Embryonic facial prominence (tissue), 1 donor: ENCODE measurements around the gene CNOT1.

Source experiments
- DNase-seq: peaks from one replicate; pipeline ENCODE4 v3.0.0-alpha.2; 2016; ENCODE audit errors: extremely low spot score

CNOT1 gene

GRCh38 chr16:58516768-58517107 lies 112.9 kb downstream of the CNOT1 start:
- DNase-seq, result no peak

- DNase-seq, result no peak
These were observed 113.5 kb downstream of the CNOT1 start for GRCh38 chr16:58515871-58516767.

DNA sequence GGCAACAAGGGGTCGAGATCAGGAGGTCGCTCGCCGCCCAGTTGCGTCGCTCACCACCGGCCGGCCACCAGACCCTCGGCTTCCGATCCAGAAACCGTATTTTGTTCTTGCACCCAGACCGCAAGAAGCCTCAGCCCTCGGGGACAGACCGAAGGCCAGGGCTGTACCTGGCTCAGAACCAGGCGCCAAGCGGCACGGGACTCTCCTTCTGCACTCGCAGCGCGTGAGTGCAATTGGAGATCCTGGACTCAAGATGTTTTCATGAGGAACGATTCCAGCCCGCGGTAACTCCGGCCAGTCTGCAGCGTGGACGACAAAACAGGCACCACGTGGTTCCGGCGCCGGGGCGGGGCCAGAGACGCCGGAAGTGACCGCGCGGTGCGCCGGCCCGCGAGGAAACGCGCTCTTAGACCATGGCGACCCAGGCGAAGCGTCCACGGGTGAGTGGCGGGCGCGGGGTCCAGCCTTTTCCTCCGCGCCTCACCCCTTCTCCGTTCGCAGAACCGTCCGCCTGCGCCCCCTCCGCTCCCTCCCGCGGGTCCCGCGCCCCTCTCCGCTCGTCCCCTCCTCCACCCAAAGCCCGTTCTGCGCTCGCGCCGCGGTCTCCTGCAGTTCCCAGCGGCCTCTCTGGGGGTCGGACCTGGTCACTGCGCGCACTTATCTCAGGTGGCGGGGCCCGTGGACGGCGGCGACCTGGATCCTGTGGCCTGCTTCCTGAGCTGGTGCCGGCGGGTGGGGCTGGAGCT lies 114.3 kb downstream of the CNOT1 start, which contains the start of gene SETD6:
Gene SETD6 (plus strand): TSS at position 393 of the 746 bp plus-strand sequence. CDS start 21 bp downstream, at position 414.
- peak; percentile 61 for DNase-seq

GRCh38 chr16:58513874-58514273 lies 115.8 kb downstream of the CNOT1 start:
- DNase-seq, result no peak

DNA sequence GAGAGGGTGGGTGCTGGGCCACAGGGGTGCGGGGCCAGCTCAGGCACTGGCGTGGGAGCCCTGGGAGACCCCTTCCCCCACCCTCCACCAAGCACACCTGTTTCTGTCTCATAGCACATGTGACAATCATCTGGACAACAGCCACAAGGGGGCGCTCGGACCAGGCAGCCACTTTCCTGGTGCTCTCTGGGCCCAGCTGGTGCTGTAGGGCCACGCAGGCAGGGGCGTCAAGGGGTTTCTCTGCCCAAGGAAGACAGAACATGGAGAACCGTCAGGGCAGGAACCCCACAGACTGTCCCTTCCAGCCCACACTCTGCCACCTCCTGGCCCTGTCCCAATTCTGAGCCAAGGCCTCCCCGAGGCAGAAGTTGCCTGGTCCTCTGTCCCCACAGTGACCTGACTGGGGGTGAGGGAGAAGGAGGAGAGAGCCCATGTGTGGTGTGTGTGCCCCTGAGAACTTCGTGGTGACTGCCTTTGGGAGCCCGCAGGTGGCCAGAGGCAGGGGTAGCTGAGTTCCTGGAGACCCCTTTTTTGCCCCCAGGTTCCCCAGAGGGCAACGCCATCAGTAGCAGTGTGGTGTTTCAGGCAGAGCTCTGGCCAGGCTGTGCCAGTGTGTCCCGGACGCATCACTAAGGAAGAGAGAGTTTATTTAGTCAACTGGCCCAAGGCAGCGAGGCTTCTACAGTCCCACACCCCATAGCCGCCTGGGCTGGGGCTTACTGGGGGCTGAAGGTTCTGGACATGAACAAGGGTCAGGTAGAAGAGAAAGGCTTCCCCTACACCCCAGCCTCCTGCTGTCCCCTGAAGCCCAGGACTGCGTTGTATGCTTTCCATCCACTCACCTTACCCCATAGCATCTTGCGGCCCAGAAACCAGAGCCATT lies 117.5 kb downstream of the CNOT1 start:
- DNase-seq, result no peak

DNA sequence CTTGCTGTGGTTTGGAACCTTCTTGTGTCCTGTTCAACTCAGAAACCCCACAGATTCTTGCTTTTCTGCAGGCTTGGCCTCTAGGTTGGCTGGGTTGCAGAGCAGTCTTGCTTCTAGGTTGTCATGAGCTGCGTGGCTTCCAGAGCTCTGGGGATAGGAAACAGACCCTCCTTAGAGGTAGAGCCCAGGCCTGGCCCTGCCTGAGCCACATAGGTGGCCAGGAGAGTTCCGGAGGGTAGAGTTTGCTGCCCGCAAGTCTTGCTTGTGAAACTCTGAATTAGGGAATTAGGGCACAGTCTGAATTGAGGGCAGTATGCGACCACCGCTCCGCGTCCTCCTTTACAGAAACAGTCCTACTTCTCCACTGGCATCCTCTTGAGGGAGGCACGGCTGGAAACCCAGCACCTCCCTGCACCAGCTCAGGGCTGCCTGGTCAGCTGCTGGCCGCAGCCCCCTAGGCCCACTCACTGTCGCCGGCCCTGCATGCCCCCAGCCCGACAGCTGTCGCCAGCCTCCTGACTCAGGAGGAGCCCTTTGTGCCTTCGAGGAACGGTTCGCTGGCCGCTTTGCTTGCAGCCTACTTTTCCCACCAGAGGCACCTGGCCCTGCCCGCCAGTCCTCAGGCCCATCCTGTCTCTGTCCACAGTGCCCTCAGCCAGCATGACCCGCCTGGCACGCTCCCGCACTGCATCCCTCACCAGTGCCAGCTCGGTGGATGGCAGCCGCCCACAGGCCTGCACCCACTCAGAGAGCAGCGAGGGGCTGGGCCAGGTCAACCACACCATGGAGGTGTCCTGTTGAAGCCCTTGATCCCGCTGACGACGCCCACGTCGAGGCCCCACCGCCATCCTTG lies 118.6 kb downstream of the CNOT1 start:
- no peak for DNase-seq

GRCh38 chr16:58510097-58510775 lies 119.4 kb downstream of the CNOT1 start:
- DNase-seq, result no peak

DNA sequence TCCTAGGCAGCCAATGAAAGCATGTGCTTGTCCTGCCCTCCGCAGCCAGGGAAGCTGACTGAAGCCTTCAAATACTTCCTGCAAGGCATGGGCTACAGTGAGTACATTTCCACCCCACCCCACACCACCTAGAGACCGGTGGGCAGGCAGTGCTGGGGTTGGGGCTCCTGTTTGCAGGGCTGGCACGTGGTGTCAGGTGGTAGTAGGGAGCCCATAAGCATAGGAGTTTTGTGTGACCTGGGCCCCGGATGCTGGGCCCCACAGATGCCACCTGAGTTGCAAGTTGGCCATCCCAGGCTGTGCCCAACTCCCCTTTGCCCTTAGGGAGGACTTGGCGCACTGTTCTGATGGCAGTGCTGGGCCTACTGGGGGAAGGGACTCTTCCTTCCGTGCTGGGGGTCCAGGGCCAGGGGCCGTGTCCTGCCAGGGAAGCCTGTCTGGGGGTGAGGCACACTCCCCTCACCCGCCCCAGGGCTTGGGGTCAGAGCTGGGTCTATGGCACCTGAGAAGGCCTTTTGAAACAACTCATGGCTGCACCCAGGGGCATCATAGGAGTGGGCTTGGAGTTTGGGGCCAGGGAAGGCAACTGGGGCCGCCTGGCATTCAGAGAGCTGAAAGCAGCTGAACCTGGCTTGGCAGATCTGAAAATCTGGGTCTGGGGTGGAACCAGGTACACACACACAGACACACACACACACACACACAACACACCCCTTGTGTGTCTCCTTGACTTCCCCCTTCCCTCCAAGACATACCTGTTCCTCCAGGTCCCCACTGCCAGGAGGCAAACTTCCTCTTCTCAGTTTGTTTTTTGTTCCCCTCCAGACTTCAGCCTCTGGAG lies 120.2 kb downstream of the CNOT1 start:
- no peak for DNase-seq

DNA sequence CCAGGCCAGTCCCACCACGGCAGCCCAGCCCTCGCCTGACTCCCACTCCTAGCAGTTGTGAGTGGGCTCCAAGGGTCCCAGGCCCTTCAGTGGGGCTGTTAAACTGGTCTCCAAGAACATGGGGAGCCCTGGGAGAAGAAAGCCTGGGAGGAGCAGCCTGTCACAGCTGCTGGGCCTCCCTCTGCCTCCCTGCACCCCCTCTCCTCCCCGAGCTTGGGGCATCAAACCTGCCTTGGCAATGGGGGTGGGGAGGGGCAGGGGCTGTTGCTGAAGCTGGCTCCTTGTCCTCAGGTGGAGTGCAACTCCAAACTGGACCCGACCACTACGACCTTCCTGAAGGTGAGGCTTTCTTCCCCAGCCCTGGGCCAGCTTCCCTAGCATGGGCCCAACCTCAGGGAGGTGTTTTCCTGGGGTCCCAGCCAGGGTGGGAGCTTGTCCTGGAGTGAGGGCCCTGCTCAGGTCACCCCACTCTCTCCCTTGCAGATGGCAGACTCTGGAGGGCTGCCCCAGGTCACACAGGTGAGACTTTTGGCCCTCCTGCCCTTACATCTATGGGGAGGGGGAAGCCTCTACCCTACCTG lies 120.9 kb downstream of the CNOT1 start:
- no peak for DNase-seq

- DNase-seq, result no peak
These were observed 121.5 kb downstream of the CNOT1 start for GRCh38 chr16:58507963-58508670.

GRCh38 chr16:58507195-58507962 lies 122.2 kb downstream of the CNOT1 start:
- no peak for DNase-seq

- DNase-seq, result no peak
These were observed 123.1 kb downstream of the CNOT1 start for GRCh38 chr16:58506241-58507194.

GRCh38 chr16:58503863-58504688 lies 125.5 kb downstream of the CNOT1 start:
- no peak for DNase-seq

- no peak for DNase-seq
These were observed 126.3 kb downstream of the CNOT1 start for GRCh38 chr16:58503166-58503862.
